Measurements from ENCODE around the gene OR2K2. TPM values are rescaled to one million over a fixed set of nuclear protein-coding genes. Genes with fewer than 3 reads are reported as not detected.
"Not testable (repeated sequence)": the region's sequence is repeated elsewhere in the genome, so short reads cannot be mapped to it uniquely, and the experiment has no call there.

Gene OR2K2
- total RNA-seq, 1 experiment from 2014 or later: not detected

DNA sequence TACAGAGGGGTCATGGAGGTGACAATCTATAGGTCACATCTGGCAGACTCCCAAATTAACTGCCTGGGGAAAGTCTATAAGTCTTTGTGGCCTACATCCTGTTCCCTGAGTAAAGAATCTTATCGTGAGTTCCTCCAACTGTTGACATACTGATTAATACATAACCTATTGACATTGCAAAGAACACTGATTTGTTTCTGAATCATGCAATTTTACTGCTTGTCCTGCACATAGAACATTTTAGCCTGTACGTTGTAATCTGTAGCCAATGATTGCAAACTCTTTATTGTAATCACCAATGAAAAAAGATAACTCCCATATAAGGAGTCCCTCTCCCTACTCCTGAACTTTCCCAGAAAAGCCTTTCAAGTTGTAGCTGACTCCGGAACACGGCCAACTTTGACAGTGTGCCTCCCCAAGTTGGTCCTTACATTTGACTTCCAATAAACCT is 18.8 kb upstream of the OR2K2 start:
- TF ChIP-seq POLR2AphosphoS5 (IDR thresholded peaks at IDR 0.05; ENCODE audit: low read depth, low read length) (no peak; the same call in 1 of the 2 replicates), TCF7L2 (IDR thresholded peaks at IDR 0.05; ENCODE audit: low read depth, low read length) (peak; percentile 41; the same call in 1 of the 2 replicates)
- CTCF ChIA-PET: no interaction called here
- no TSS peak for BruUV-seq (replicated peaks)
- Histone ChIP-seq H3K9me3 (ENCODE audit: control insufficient read depth, insufficient read depth, low read depth, low read length) (no peaks in the 10 kb centered on the region), H3K4me3 (ENCODE audit: low read depth in 2 of 2, low read length in 2 of 2) (no peak overlapping the region), H3K27me3 (ENCODE audit: control insufficient read depth, insufficient read depth, low read length) (no peaks in the 10 kb centered on the region), H3K27ac (ENCODE audit: low read length) (no peak overlapping the region), H3K4me1 (ENCODE audit: control insufficient read depth, insufficient read depth, low read length) (peaks cover 4% of the 10 kb centered on the region; the same call in 1 of the 2 replicates), H3K36me3 (ENCODE audit: control insufficient read depth, insufficient read depth, low read length) (no peaks in the 10 kb centered on the region)
- in situ Hi-C loops (cut with HindIII; ENCODE audit: low pct_unique_long_range_greater_than_20kb, low sequenced_read_pairs) (no loop called here), intact Hi-C loops (cut with micrococcal nuclease; ENCODE audit: unreplicated experiment) (no loop called here)
- POLR2A ChIA-PET: no interaction called here
- DNase-seq (ENCODE audit: low read depth, low spot score) (no peak), ATAC-seq (peak; percentile 90)

DNA sequence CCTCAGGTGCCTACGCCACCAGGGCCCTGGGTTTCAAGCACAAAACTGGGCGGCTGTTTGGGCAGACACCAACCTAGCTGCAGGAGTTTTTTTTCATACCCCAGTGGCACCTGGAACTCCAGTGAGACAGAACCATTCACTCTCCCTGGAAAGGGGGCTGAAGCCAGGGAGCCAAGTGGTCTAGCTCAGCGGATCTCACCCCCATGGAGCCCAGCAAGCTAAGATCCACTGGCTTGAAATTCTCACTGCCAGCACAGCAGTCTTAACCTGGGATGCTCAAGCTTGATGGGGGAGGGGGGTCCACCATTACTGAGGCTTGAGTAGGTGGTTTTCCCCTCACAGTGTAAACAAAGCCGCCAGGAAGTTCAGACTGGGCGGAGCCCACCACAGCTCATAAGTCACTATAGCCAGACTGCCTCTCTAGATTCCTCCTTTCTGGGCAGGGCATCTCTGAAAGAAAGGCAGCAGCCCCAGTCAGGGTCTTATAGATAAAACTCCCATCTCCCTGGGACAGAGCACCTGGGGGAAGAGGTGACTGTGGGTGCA is 4.4 kb upstream of the OR2K2 start:
- H3K4me3 ChIP-seq (ENCODE audit: low read depth in 2 of 2, low read length in 2 of 2); H3K27me3 ChIP-seq (ENCODE audit: control insufficient read depth, insufficient read depth, low read length); ATAC-seq; in situ Hi-C loops (cut with HindIII; ENCODE audit: low pct_unique_long_range_greater_than_20kb, low sequenced_read_pairs); intact Hi-C loops (cut with micrococcal nuclease; ENCODE audit: unreplicated experiment); H3K4me1 ChIP-seq (ENCODE audit: control insufficient read depth, insufficient read depth, low read length); POLR2A ChIA-PET; CTCF ChIA-PET; BruUV-seq (replicated peaks); H3K9me3 ChIP-seq (ENCODE audit: control insufficient read depth, insufficient read depth, low read depth, low read length); H3K36me3 ChIP-seq (ENCODE audit: control insufficient read depth, insufficient read depth, low read length); DNase-seq (ENCODE audit: low read depth, low spot score); H3K27ac ChIP-seq (ENCODE audit: low read length): not testable (repeated sequence)

DNA sequence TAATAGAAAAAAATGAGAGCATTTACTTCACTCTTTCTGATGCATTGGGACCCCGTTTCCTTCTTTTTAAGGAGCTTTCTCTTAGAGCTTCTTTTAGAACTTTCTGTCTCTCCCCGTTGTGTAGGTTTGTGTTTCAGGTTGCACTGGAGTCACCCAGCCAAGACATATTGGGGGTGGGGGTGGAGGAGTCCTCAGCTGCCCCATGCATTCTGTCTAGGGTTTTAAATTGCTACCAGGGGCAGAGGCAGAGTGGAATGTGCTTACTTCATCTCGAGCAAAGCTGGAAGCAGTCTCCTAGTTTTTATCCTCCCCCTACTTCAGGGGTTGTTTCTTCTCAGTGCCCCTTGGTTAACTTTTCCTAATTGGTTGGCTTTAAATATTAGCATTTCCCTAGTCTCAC is 9.4 kb downstream of the OR2K2 start:
- ATAC-seq (no peak), DNase-seq (ENCODE audit: low read depth, low spot score) (no peak)
- H3K27me3 ChIP-seq (ENCODE audit: control insufficient read depth, insufficient read depth, low read length): no peaks in the 10 kb centered on the region
- no TSS peak for BruUV-seq (replicated peaks)
- ChIA-PET POLR2A (no interaction called here), CTCF (no interaction called here)
- H3K4me1 ChIP-seq (ENCODE audit: control insufficient read depth, insufficient read depth, low read length): no peaks in the 10 kb centered on the region
- intact Hi-C loops (cut with micrococcal nuclease; ENCODE audit: unreplicated experiment) (no loop called here), in situ Hi-C loops (cut with HindIII; ENCODE audit: low pct_unique_long_range_greater_than_20kb, low sequenced_read_pairs) (no loop called here)
- TF ChIP-seq TCF7L2 (IDR thresholded peaks at IDR 0.05; ENCODE audit: low read depth, low read length) (no peak), SIN3A (IDR thresholded peaks at IDR 0.05; ENCODE audit: borderline replicate concordance, insufficient read depth, low read depth, low read length) (no peak), POLR2AphosphoS5 (IDR thresholded peaks at IDR 0.05; ENCODE audit: low read depth, low read length) (no peak)
- TF ChIP-seq, protein P1, sequence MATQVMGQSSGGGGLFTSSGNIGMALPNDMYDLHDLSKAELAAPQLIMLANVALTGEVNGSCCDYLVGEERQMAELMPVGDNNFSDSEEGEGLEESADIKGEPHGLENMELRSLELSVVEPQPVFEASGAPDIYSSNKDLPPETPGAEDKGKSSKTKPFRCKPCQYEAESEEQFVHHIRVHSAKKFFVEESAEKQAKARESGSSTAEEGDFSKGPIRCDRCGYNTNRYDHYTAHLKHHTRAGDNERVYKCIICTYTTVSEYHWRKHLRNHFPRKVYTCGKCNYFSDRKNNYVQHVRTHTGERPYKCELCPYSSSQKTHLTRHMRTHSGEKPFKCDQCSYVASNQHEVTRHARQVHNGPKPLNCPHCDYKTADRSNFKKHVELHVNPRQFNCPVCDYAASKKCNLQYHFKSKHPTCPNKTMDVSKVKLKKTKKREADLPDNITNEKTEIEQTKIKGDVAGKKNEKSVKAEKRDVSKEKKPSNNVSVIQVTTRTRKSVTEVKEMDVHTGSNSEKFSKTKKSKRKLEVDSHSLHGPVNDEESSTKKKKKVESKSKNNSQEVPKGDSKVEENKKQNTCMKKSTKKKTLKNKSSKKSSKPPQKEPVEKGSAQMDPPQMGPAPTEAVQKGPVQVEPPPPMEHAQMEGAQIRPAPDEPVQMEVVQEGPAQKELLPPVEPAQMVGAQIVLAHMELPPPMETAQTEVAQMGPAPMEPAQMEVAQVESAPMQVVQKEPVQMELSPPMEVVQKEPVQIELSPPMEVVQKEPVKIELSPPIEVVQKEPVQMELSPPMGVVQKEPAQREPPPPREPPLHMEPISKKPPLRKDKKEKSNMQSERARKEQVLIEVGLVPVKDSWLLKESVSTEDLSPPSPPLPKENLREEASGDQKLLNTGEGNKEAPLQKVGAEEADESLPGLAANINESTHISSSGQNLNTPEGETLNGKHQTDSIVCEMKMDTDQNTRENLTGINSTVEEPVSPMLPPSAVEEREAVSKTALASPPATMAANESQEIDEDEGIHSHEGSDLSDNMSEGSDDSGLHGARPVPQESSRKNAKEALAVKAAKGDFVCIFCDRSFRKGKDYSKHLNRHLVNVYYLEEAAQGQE (IDR thresholded peaks at IDR 0.05; ENCODE audit: insufficient read depth in 1 of 2, low read depth in 2 of 2, low read length in 1 of 2): no peak
- TF ChIP-seq, protein P2, sequence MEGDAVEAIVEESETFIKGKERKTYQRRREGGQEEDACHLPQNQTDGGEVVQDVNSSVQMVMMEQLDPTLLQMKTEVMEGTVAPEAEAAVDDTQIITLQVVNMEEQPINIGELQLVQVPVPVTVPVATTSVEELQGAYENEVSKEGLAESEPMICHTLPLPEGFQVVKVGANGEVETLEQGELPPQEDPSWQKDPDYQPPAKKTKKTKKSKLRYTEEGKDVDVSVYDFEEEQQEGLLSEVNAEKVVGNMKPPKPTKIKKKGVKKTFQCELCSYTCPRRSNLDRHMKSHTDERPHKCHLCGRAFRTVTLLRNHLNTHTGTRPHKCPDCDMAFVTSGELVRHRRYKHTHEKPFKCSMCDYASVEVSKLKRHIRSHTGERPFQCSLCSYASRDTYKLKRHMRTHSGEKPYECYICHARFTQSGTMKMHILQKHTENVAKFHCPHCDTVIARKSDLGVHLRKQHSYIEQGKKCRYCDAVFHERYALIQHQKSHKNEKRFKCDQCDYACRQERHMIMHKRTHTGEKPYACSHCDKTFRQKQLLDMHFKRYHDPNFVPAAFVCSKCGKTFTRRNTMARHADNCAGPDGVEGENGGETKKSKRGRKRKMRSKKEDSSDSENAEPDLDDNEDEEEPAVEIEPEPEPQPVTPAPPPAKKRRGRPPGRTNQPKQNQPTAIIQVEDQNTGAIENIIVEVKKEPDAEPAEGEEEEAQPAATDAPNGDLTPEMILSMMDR (IDR thresholded peaks at IDR 0.05): no peak
- no peaks in the 10 kb centered on the region for H3K9me3 ChIP-seq (ENCODE audit: control insufficient read depth, insufficient read depth, low read depth, low read length)
- no peak overlapping the region for H3K4me3 ChIP-seq (ENCODE audit: low read depth in 2 of 2, low read length in 2 of 2)
- H3K27ac ChIP-seq (ENCODE audit: low read length): no peak overlapping the region
- H3K36me3 ChIP-seq (ENCODE audit: control insufficient read depth, insufficient read depth, low read length): no peaks in the 10 kb centered on the region

Data from Panc1 (cell line).